H1 (cell line): Measurements from ENCODE around the gene EEPD1. TPM values are rescaled to one million over a fixed set of nuclear protein-coding genes. Genes with fewer than 3 reads are reported as not detected.

Experiments
- CTCF ChIA-PET: fragments of 300-600 bp; sonication (Branson Sonifier 250); formaldehyde crosslinking; loops from one replicate; lab custom pipeline; 2021; ENCODE audit not compliant: partially characterized antibody; lab: Charles Lee
- POLR2A ChIA-PET: fragments of 300-600 bp; sonication (Branson Sonifier 250); formaldehyde crosslinking; loops from one replicate; lab custom pipeline; 2021; ENCODE audit warnings: inconsistent platforms; ENCODE audit not compliant: partially characterized antibody; lab: Charles Lee
- DNase-seq, 2 experiments: peaks; one replicate each; pipeline versions ENCODE4 v3.0.0 to v3.0.0-alpha.2; 2010 to 2022; ENCODE audit warnings: low spot score in 2 of 2, low read depth in 1 of 2, mixed read lengths in 1 of 2
- FAIRE-seq: peaks from 2 replicates; lab custom pipeline; 2011; peaks lifted over from hg19 to GRCh38; lab: Jason Lieb, UNC
- H2AFZ ChIP-seq: 2 replicates; pipeline ENCODE4 v1.8.1; 2012; ENCODE audit warnings: low read length, inconsistent platforms
- H2AK5ac ChIP-seq: 2 replicates; pipeline ENCODE4 v1.6.1; 2013; ENCODE audit warnings: low read depth, low read length
- H2BK120ac ChIP-seq: replicated peaks from 2 replicates; pipeline ENCODE3; 2013; ENCODE audit warnings: low read depth, low read length, inconsistent platforms
- H2BK12ac ChIP-seq: 2 replicates; pipeline ENCODE4 v1.6.1; 2013; ENCODE audit warnings: low read depth, low read length
- H2BK15ac ChIP-seq: 2 replicates; pipeline ENCODE4 v1.6.1; 2013; ENCODE audit warnings: low read length
- H2BK20ac ChIP-seq: 2 replicates; pipeline ENCODE4 v1.6.1; 2013; ENCODE audit warnings: low read length
- H2BK5ac ChIP-seq: 2 replicates; pipeline ENCODE4 v1.6.1; 2013; ENCODE audit warnings: low read depth, low read length
- H3K14ac ChIP-seq: 2 replicates; pipeline ENCODE4 v1.6.1; 2013; ENCODE audit warnings: inconsistent platforms; ENCODE audit not compliant: insufficient read length
- H3K18ac ChIP-seq: 2 replicates; pipeline ENCODE4 v1.6.1; 2013; ENCODE audit warnings: low read length; ENCODE audit errors: extremely low read depth
- H3K23ac ChIP-seq: 2 replicates; pipeline ENCODE4 v1.6.1; 2013; ENCODE audit warnings: inconsistent platforms; ENCODE audit not compliant: insufficient read length
- H3K23me2 ChIP-seq: 2 replicates; pipeline ENCODE4 v1.6.1; 2013; ENCODE audit warnings: low read depth, low read length
- H3K27ac ChIP-seq: 2 replicates; pipeline ENCODE4 v1.6.1; 2011; ENCODE audit warnings: low read depth, low read length, inconsistent platforms
- H3K27me3 ChIP-seq, 4 experiments: replicated peaks in 1 of 4; 1 replicate in 1 of 4; 2 replicates in 3 of 4; pipeline versions ENCODE4 v1.6.1 to v1.8.1; 2011 to 2013; ENCODE audit warnings: low read length in 3 of 4, mild to moderate bottlenecking in 3 of 4, inconsistent platforms in 2 of 4, mixed read lengths in 2 of 4, moderate library complexity in 1 of 4; ENCODE audit not compliant: control insufficient read depth in 3 of 4, insufficient read depth in 3 of 4; ENCODE audit errors: extremely low read depth in 1 of 4
- H3K36me3 ChIP-seq, 4 experiments: 2 replicates each; pipeline versions ENCODE4 v1.6.1 to v1.8.1; 2011 to 2013; ENCODE audit warnings: mild to moderate bottlenecking in 4 of 4, low read length in 3 of 4, moderate library complexity in 2 of 4, control low read depth in 1 of 4, inconsistent platforms in 1 of 4; ENCODE audit not compliant: insufficient read depth in 4 of 4, control insufficient read depth in 2 of 4
- H3K4ac ChIP-seq: replicated peaks from 2 replicates; pipeline ENCODE3; 2013; ENCODE audit warnings: low read length, low read depth, mixed read lengths, inconsistent platforms; ENCODE audit not compliant: insufficient read length
- H3K4me1 ChIP-seq, 4 experiments: replicated peaks in 1 of 4; 1 replicate in 1 of 4; 2 replicates in 3 of 4; pipeline versions ENCODE4 v1.6.1 to v1.8.1; 2011 to 2013; ENCODE audit warnings: low read length in 3 of 4, inconsistent platforms in 2 of 4, mixed read lengths in 1 of 4; ENCODE audit not compliant: insufficient read depth in 4 of 4, control insufficient read depth in 3 of 4
- H3K4me2 ChIP-seq, 2 experiments: 2 replicates each; pipeline versions ENCODE4 v1.6.1 to v1.8.1; 2011 to 2013; ENCODE audit warnings: low read depth in 2 of 2, low read length in 2 of 2, control low read depth in 1 of 2, inconsistent platforms in 1 of 2, mild to moderate bottlenecking in 1 of 2; ENCODE audit not compliant: insufficient read depth in 1 of 2
- H3K4me3 ChIP-seq, 4 experiments: fragments of 200-600, 300-600 bp in 1 of 4; sonication (generic), shearing (Covaris generic), sonication (Bioruptor Twin) in 1 of 4; 2 replicates each; pipeline versions ENCODE4 v1.5.1 to v1.8.1; 2011 to 2016; ENCODE audit warnings: low read length in 4 of 4, low read depth in 3 of 4, control low read depth in 2 of 4, inconsistent platforms in 2 of 4, mild to moderate bottlenecking in 2 of 4, mixed read lengths in 1 of 4, moderate library complexity in 1 of 4; ENCODE audit not compliant: insufficient read depth in 2 of 4; ENCODE audit errors: extremely low read depth in 1 of 4
- H3K56ac ChIP-seq: replicated peaks from 2 replicates; pipeline ENCODE3; 2013; ENCODE audit warnings: low read depth, mild to moderate bottlenecking, mixed read lengths, low read length, inconsistent platforms; ENCODE audit not compliant: insufficient read length
- H3K79me1 ChIP-seq: 2 replicates; pipeline ENCODE4 v1.6.1; 2013; ENCODE audit warnings: low read depth, low read length, control low read depth
- H3K79me2 ChIP-seq, 2 experiments: 2 replicates each; pipeline versions ENCODE4 v1.6.1 to v1.8.1; 2012 to 2013; ENCODE audit warnings: low read length in 2 of 2, mild to moderate bottlenecking in 2 of 2, inconsistent platforms in 1 of 2; ENCODE audit not compliant: insufficient read depth in 2 of 2, control insufficient read depth in 1 of 2
- H3K9ac ChIP-seq, 4 experiments: replicated peaks in 1 of 4; 1 replicate in 1 of 4; 2 replicates in 3 of 4; pipeline versions ENCODE4 v1.6.1 to v1.8.1; 2011 to 2013; ENCODE audit warnings: low read depth in 3 of 4, low read length in 3 of 4, control low read depth in 2 of 4, mild to moderate bottlenecking in 2 of 4, moderate library complexity in 2 of 4, inconsistent platforms in 1 of 4; ENCODE audit errors: extremely low read depth in 1 of 4
- H3K9me3 ChIP-seq, 2 experiments: 2 replicates each; pipeline versions ENCODE4 v1.6.1 to v1.8.1; 2012 to 2013; ENCODE audit warnings: mild to moderate bottlenecking in 2 of 2, moderate library complexity in 2 of 2, control low read depth in 1 of 2, inconsistent platforms in 1 of 2, low read depth in 1 of 2, low read length in 1 of 2, mixed read lengths in 1 of 2; ENCODE audit not compliant: insufficient read depth in 2 of 2
- H4K20me1 ChIP-seq, 2 experiments: replicated peaks in 1 of 2; 2 replicates each; pipeline versions ENCODE3 to v1.8.1; 2011 to 2013; ENCODE audit warnings: inconsistent platforms in 2 of 2, low read length in 2 of 2, mild to moderate bottlenecking in 1 of 2; ENCODE audit not compliant: insufficient read depth in 2 of 2, control insufficient read depth in 1 of 2
- H4K5ac ChIP-seq: 2 replicates; pipeline ENCODE4 v1.6.1; 2013; ENCODE audit warnings: low read length, low read depth, mixed read lengths, inconsistent platforms; ENCODE audit not compliant: insufficient read length
- H4K8ac ChIP-seq: 2 replicates; pipeline ENCODE4 v1.8.0; 2013; ENCODE audit warnings: mild to moderate bottlenecking, moderate library complexity, low read length, inconsistent platforms; ENCODE audit not compliant: insufficient read depth; ENCODE audit errors: extremely low read depth
- H4K91ac ChIP-seq: replicated peaks from 2 replicates; pipeline ENCODE3; 2013; ENCODE audit warnings: low read length, mixed read lengths, inconsistent platforms; ENCODE audit not compliant: insufficient read length
- BCL11A ChIP-seq, 2 experiments: IDR thresholded peaks; one replicate each; pipeline ENCODE4 v1.6.1; 2011; ENCODE audit warnings: low read depth in 2 of 2, low read length in 2 of 2, mild to moderate bottlenecking in 2 of 2
- CTBP2 ChIP-seq: IDR thresholded peaks from 2 replicates; pipeline ENCODE4 v1.7.0; 2011; ENCODE audit warnings: borderline replicate concordance, mild to moderate bottlenecking, moderate library complexity, mixed read lengths, low read length; ENCODE audit not compliant: insufficient read depth, insufficient read length
- E2F6 ChIP-seq: IDR thresholded peaks from 2 replicates; pipeline ENCODE4 v1.6.1; 2012; ENCODE audit warnings: inconsistent platforms
- EGR1 ChIP-seq: IDR thresholded peaks from 2 replicates; pipeline ENCODE4 v1.6.1; 2011; ENCODE audit warnings: low read depth, low read length, borderline replicate concordance
- RAD21 ChIP-seq, 2 experiments: IDR thresholded peaks in 1 of 2; conservative IDR thresholded peaks in 1 of 2; 2 replicates each; pipeline ENCODE4 v1.6.1; 2011; ENCODE audit warnings: low read depth in 2 of 2, low read length in 2 of 2, improper control_type of control experiment in 1 of 2, inconsistent platforms in 1 of 2, mild to moderate bottlenecking in 1 of 2, moderate library complexity in 1 of 2
- RBBP5 ChIP-seq: IDR thresholded peaks from 2 replicates; pipeline ENCODE4 v1.7.1; 2012; ENCODE audit warnings: low read depth, mild to moderate bottlenecking, inconsistent platforms, low read length, moderate library complexity, borderline replicate concordance
- RFX5 ChIP-seq: IDR thresholded peaks from 2 replicates; pipeline ENCODE4 v1.6.1; 2011; ENCODE audit warnings: low read depth, low read length, improper control_type of control experiment, borderline replicate concordance
- RNF2 ChIP-seq: fragments of 200-900, 300-1000 bp; sonication (generic); IDR thresholded peaks from 2 replicates; pipeline ENCODE4 v1.7.1; 2016; ENCODE audit warnings: borderline replicate concordance, low read depth, mild to moderate bottlenecking, antibody characterized with exemption, low read length; ENCODE audit not compliant: poor library complexity, severe bottlenecking; ENCODE audit errors: missing control alignments
- SIRT6 ChIP-seq: IDR thresholded peaks from one replicate; pipeline ENCODE4 v1.7.1; 2012; ENCODE audit warnings: low read length, inconsistent platforms
- SP2 ChIP-seq: IDR thresholded peaks from 2 replicates; pipeline ENCODE4 v1.6.1; 2012; ENCODE audit warnings: mild to moderate bottlenecking, low read length, inconsistent platforms
- TAF1 ChIP-seq: IDR thresholded peaks from 2 replicates; pipeline ENCODE4 v1.6.1; 2011; ENCODE audit warnings: mild to moderate bottlenecking, low read depth, low read length
- WGBS, 2 experiments: shearing (Covaris generic) in 1 of 2; methylation state at CpG; one replicate each; pipeline versions ENCODE4 v1.1.6 to v1.1.7; 2013 to 2015; ENCODE audit warnings: low lambda C conversion rate in 2 of 2, mixed read lengths in 2 of 2, inconsistent platforms in 1 of 2, low coverage in 1 of 2, missing lambda C conversion rate in 1 of 2; ENCODE audit not compliant: insufficient replicate concordance in 2 of 2, insufficient coverage in 1 of 2, insufficient read length in 1 of 2; ENCODE audit errors: extremely low coverage in 1 of 2, missing lambda C conversion rate in 1 of 2; 5-methylcytosine and 5-hydroxymethylcytosine counted together
- polyA plus RNA-seq, 7 experiments: library from polyadenylated mRNA; depleted of rRNA in 3 of 7; stranded (reverse) in 5 of 7; unstranded in 2 of 7; fragments of >200 nt in 5 of 7; fragments of 200-250 nt in 2 of 7; gene quantifications; 1 replicate in 5 of 7; 2 replicates in 1 of 7; 4 replicates in 1 of 7; pipeline versions ENCODE4 v1.2.1 to v1.2.3, GENCODE V29; 2011 to 2013; ENCODE audit warnings: missing spikeins in 2 of 7, mixed read lengths in 2 of 7
- total RNA-seq: library from RNA; stranded (reverse); fragmentation: NEBNext Ultra II Directional; extraction: Animal tissue kit (Norgen Biotek cat#: 25700); gene quantifications from 2 replicates; pipeline ENCODE4 v1.2.1, GENCODE V29; 2021

EEPD1 gene
- total and polyA plus RNA-seq, 2 of the 8 experiments (the other 6 are each of a cell fraction or from before 2014, with no cell fraction given): 3.1 to 7.8 TPM

GRCh38 chr7:36192053-36192824 lies 39.2 kb downstream of the EEPD1 start:
- H3K27ac ChIP-seq: no peak overlapping the region
- no peak overlapping the region for H3K23ac ChIP-seq
- no peak overlapping the region for H3K4me2 ChIP-seq
- no peak overlapping the region for H4K91ac ChIP-seq
- H2BK20ac ChIP-seq: no peak overlapping the region
- DNase-seq (no peak), FAIRE-seq (no peak)
- H2BK5ac ChIP-seq: no peak overlapping the region
- no peak overlapping the region for H2BK15ac ChIP-seq
- H3K23me2 ChIP-seq: no peaks in the 10 kb centered on the region
- H3K4ac ChIP-seq: no peak overlapping the region
- no peak overlapping the region for H2BK12ac ChIP-seq
- no peak overlapping the region for H2AFZ ChIP-seq
- H4K20me1 ChIP-seq: no peaks in the 10 kb centered on the region
- peaks cover 7% of the 10 kb centered on the region in 2 experiments; a peak in 2 of 4 replicates for H3K9me3 ChIP-seq
- H4K5ac ChIP-seq: no peak overlapping the region
- ChIA-PET POLR2A (interaction anchor here (0.6 kb wide), 1 partner anchor 642 kb away, joined by 3 read pairs; no protein-coding TSS in a partner anchor), CTCF (interaction anchor here (0.6 to 1.0 kb wide), 2 partner anchors 160 to 181 kb away, joined by 3 read pairs; no protein-coding TSS in a partner anchor)
- no peaks in the 10 kb centered on the region for H3K79me2 ChIP-seq
- H3K56ac ChIP-seq: no peak overlapping the region
- H3K4me1 ChIP-seq: no peaks in the 10 kb centered on the region; a peak in 1 of 7 replicates
- no peak overlapping the region for H2BK120ac ChIP-seq
- WGBS, 2 experiments: 87% methylated on average over 11 of the region's 11 CpGs; no CpG with 5 or more reads in 1 of the 2 experiments
- no peak overlapping the region for H3K9ac ChIP-seq
- no peak overlapping the region for H3K4me3 ChIP-seq
- no peak overlapping the region for H2AK5ac ChIP-seq
- no peaks in the 10 kb centered on the region for H3K79me1 ChIP-seq
- no peaks in the 10 kb centered on the region for H3K36me3 ChIP-seq
- H3K27me3 ChIP-seq: no peaks in the 10 kb centered on the region
- H4K8ac ChIP-seq: no peak overlapping the region
- no peak overlapping the region for H3K14ac ChIP-seq
- no peak overlapping the region for H3K18ac ChIP-seq
- TF ChIP-seq SP2 (no peak), E2F6 (no peak), BCL11A (IDR thresholded peaks at IDR 0.05; ENCODE audit: low read depth in 2 of 2, low read length in 2 of 2) (no peak), RFX5 (no peak), RBBP5 (no peak), EGR1 (no peak), CTBP2 (no peak), RNF2 (no peak), RAD21 (IDR thresholded peaks at IDR 0.05 in 1 of 2, conservative IDR thresholded peaks at IDR 0.05 in 1 of 2; ENCODE audit: low read depth in 2 of 2, low read length in 2 of 2) (no peak), SIRT6 (no peak), TAF1 (no peak)
